Caco-2 (cell line): ENCODE data around the gene RALGPS2. TPM values are rescaled to one million over a fixed set of nuclear protein-coding genes. Genes with fewer than 3 reads are reported as not detected.
"Not testable (repeated sequence)": the region's sequence is repeated elsewhere in the genome, so short reads cannot be mapped to it uniquely, and the experiment has no call there.

Experiments
- BruUV-seq: library from RNA; stranded (reverse); fragments of 400-500 nt; replicated peaks from 2 replicates; lab custom pipeline; 2021; lab: Mats Ljungman, UMichigan
- CTCF ChIA-PET: fragments of 300-600 bp; sonication (Branson Sonifier 250); formaldehyde crosslinking; loops from one replicate; lab custom pipeline; 2022; ENCODE audit warnings: antibody characterized with exemption; lab: Charles Lee
- POLR2A ChIA-PET: fragments of 300-600 bp; sonication (Branson Sonifier 250); formaldehyde crosslinking; loops from one replicate; lab custom pipeline; 2022; ENCODE audit warnings: antibody characterized with exemption; lab: Charles Lee
- DNase-seq, 2 experiments: peaks; one replicate each; pipeline versions ENCODE4 v3.0.0 to v3.0.0-alpha.2; 2020 to 2022
- H3K27me3 ChIP-seq: replicated peaks from 2 replicates; pipeline ENCODE4 v1.6.0; 2011; ENCODE audit warnings: low read length; ENCODE audit not compliant: control insufficient read depth, insufficient read depth
- H3K36me3 ChIP-seq: 2 replicates; pipeline ENCODE4 v1.5.1; 2011; ENCODE audit warnings: low read length; ENCODE audit not compliant: control insufficient read depth, insufficient read depth
- H3K4me1 ChIP-seq: fragments of 250-450 bp; sonication (Bioruptor Pico); 2 replicates; pipeline ENCODE4 v1.5.1; 2020; ENCODE audit warnings: mild to moderate bottlenecking
- H3K4me3 ChIP-seq: 2 replicates; pipeline ENCODE4 v1.5.1; 2011; ENCODE audit warnings: low read depth, mild to moderate bottlenecking, control low read depth, low read length
- H3K9me3 ChIP-seq: fragments of 250-450 bp; sonication (Bioruptor Pico); 2 replicates; pipeline ENCODE4 v1.5.1; 2020; ENCODE audit warnings: mild to moderate bottlenecking, moderate library complexity
- H3K27ac Mint-ChIP-seq: one replicate; pipeline ENCODE4 v1.8.0; 2022; ENCODE audit warnings: mixed read lengths; ENCODE audit not compliant: unreplicated experiment
- H3K27me3 Mint-ChIP-seq: one replicate; pipeline ENCODE4 v1.8.0; 2022; ENCODE audit warnings: mixed read lengths; ENCODE audit not compliant: insufficient read depth, unreplicated experiment
- H3K36me3 Mint-ChIP-seq: one replicate; pipeline ENCODE4 v1.8.0; 2022; ENCODE audit warnings: mild to moderate bottlenecking, mixed read lengths; ENCODE audit not compliant: insufficient read depth, unreplicated experiment
- H3K4me1 Mint-ChIP-seq: one replicate; pipeline ENCODE4 v1.8.0; 2022; ENCODE audit warnings: low read depth, mixed read lengths; ENCODE audit not compliant: unreplicated experiment
- H3K4me3 Mint-ChIP-seq: one replicate; pipeline ENCODE4 v1.8.0; 2022; ENCODE audit warnings: mild to moderate bottlenecking, moderate library complexity, mixed read lengths; ENCODE audit not compliant: unreplicated experiment
- H3K9me3 Mint-ChIP-seq: one replicate; pipeline ENCODE4 v1.8.0; 2022; ENCODE audit warnings: mixed read lengths; ENCODE audit not compliant: unreplicated experiment
- CTCF ChIP-seq, 2 experiments: fragments of 200-600 bp in 1 of 2; IDR thresholded peaks; 1 replicate in 1 of 2; 2 replicates in 1 of 2; pipeline versions ENCODE4 v1.5.1 to v1.8.0; 2011 to 2022; ENCODE audit warnings: antibody characterized with exemption in 1 of 2, control low read depth in 1 of 2, inconsistent platforms in 1 of 2, low read depth in 1 of 2, low read length in 1 of 2, mild to moderate bottlenecking in 1 of 2, moderate library complexity in 1 of 2; ENCODE audit not compliant: insufficient read depth in 1 of 2, severe bottlenecking in 1 of 2, unreplicated experiment in 1 of 2
- intact Hi-C: fragments of 100-400 bp; cut with micrococcal nuclease; formaldehyde crosslinking; loops from one replicate; pipeline ENCODE4 v1.10.0; 2022; ENCODE audit not compliant: unreplicated experiment
- total RNA-seq: library from RNA; stranded (reverse); gene quantifications from 2 replicates; pipeline ENCODE4 v1.2.3, GENCODE V29; 2022

Gene RALGPS2
- total RNA-seq, 1 experiment from 2014 or later, result 26.1 TPM

- CTCF ChIA-PET, result no interaction called here
- BruUV-seq, result no TSS peak
- H3K4me3 ChIP-seq, result no peak overlapping the region
Measured at GRCh38 chr1:178946855-178947676, 222.0 kb downstream of the RALGPS2 start.

GRCh38 chr1:178947677-178947981, 222.6 kb downstream of the RALGPS2 start:
- no peaks in the 10 kb centered on the region for H3K36me3 ChIP-seq
- ChIA-PET POLR2A (no interaction called here), CTCF (no interaction called here)
- no peak overlapping the region for H3K27ac Mint-ChIP-seq
- no TSS peak for BruUV-seq
- DNase-seq, result no peak
- H3K9me3 ChIP-seq, result no peaks in the 10 kb centered on the region
- H3K9me3 Mint-ChIP-seq, result no peaks in the 10 kb centered on the region
- H3K4me1 ChIP-seq, result no peaks in the 10 kb centered on the region
- no peaks in the 10 kb centered on the region for H3K36me3 Mint-ChIP-seq
- no peaks in the 10 kb centered on the region for H3K27me3 Mint-ChIP-seq
- intact Hi-C loops, result no loop called here
- TF ChIP-seq CTCF (IDR thresholded peaks at IDR 0.05; ENCODE audit: insufficient read depth in 1 of 2, low read depth in 1 of 2, low read length in 1 of 2, severe bottlenecking in 1 of 2, unreplicated experiment in 1 of 2), result no peak
- no peak overlapping the region for H3K4me3 ChIP-seq
- no peaks in the 10 kb centered on the region for H3K27me3 ChIP-seq
- H3K4me1 Mint-ChIP-seq, result no peaks in the 10 kb centered on the region
- no peak overlapping the region for H3K4me3 Mint-ChIP-seq

More at GRCh38 chr1:178946855-178947676, 222.0 kb downstream of the RALGPS2 start:
- no peaks in the 10 kb centered on the region for H3K36me3 ChIP-seq
- H3K9me3 ChIP-seq, result no peaks in the 10 kb centered on the region
- Mint-ChIP-seq H3K4me3 (no peak overlapping the region), H3K4me1 (no peaks in the 10 kb centered on the region), H3K36me3 (no peaks in the 10 kb centered on the region), H3K27ac (no peak overlapping the region), H3K9me3 (no peaks in the 10 kb centered on the region), H3K27me3 (no peaks in the 10 kb centered on the region)
- intact Hi-C loops, result no loop called here
- no peaks in the 10 kb centered on the region for H3K4me1 ChIP-seq
- POLR2A ChIA-PET, result no interaction called here
- no peak for TF ChIP-seq CTCF (IDR thresholded peaks at IDR 0.05; ENCODE audit: insufficient read depth in 1 of 2, low read depth in 1 of 2, low read length in 1 of 2, severe bottlenecking in 1 of 2, unreplicated experiment in 1 of 2)
- H3K27me3 ChIP-seq, result no peaks in the 10 kb centered on the region
- DNase-seq, result no peak

GRCh38 chr1:178948676-178949075, 223.6 kb downstream of the RALGPS2 start:
- H3K4me1 ChIP-seq, result no peaks in the 10 kb centered on the region
- H3K9me3 ChIP-seq, result no peaks in the 10 kb centered on the region
- H3K4me1 Mint-ChIP-seq, result no peaks in the 10 kb centered on the region
- no peaks in the 10 kb centered on the region for H3K27me3 ChIP-seq
- DNase-seq, result no peak
- H3K36me3 ChIP-seq, result no peaks in the 10 kb centered on the region
- no peak overlapping the region for H3K4me3 Mint-ChIP-seq
- no peak for TF ChIP-seq CTCF (IDR thresholded peaks at IDR 0.05; ENCODE audit: insufficient read depth in 1 of 2, low read depth in 1 of 2, low read length in 1 of 2, severe bottlenecking in 1 of 2, unreplicated experiment in 1 of 2)
- ChIA-PET POLR2A (no interaction called here), CTCF (no interaction called here)
- no peaks in the 10 kb centered on the region for H3K36me3 Mint-ChIP-seq
- no peaks in the 10 kb centered on the region for H3K9me3 Mint-ChIP-seq
- H3K27me3 Mint-ChIP-seq, result no peaks in the 10 kb centered on the region
- H3K4me3 ChIP-seq, result no peak overlapping the region
- no peak overlapping the region for H3K27ac Mint-ChIP-seq
- BruUV-seq, result no TSS peak
- intact Hi-C loops, result no loop called here

- CTCF ChIA-PET, result not testable (repeated sequence)
Measured at GRCh38 chr1:178949866-178950265, 224.8 kb downstream of the RALGPS2 start.

More at GRCh38 chr1:178949866-178950265, 224.8 kb downstream of the RALGPS2 start:
- BruUV-seq, DNase-seq, H3K4me3 Mint-ChIP-seq, H3K4me3 ChIP-seq, H3K9me3 Mint-ChIP-seq, H3K27me3 Mint-ChIP-seq, H3K4me1 Mint-ChIP-seq, H3K36me3 Mint-ChIP-seq, H3K9me3 ChIP-seq, H3K27ac Mint-ChIP-seq, H3K4me1 ChIP-seq, POLR2A ChIA-PET, intact Hi-C loops, H3K27me3 ChIP-seq, H3K36me3 ChIP-seq: not testable (repeated sequence)
